Measurements from ENCODE around the gene ENAH.

ENAH gene

DNA sequence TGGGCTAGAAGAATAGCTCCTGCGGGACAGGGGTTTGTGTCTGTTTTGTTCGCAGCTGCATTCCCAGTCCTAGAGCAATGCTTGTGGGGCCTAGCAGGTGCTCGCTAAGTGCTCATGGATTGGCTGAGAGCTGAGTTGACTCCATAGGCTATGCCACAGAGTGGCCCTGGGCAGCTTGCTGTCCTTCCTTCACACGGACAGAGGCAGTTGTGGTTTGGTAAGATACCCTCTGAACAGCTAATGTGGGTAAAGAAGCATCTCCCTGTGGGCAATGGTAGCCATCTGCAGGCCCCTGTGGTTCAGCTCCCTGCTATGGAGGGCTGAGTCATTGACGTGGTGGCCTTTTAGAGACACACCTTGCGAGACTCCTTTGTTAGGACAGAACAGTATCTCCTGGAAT is 201.6 kb downstream of the ENAH start:
- Histone ChIP-seq H4K20me1 (ENCODE audit: insufficient read depth) (no peaks in the 10 kb centered on the region), H3K4me1 (ENCODE audit: low read depth, poor library complexity, severe bottlenecking) (no peaks in the 10 kb centered on the region), H3K27ac (no peak overlapping the region), H3K9ac (no peak overlapping the region), H3K4me2 (no peak overlapping the region), H3K79me2 (ENCODE audit: insufficient read depth, low read depth) (no peaks in the 10 kb centered on the region), H2AFZ (ENCODE audit: low read depth) (no peak overlapping the region), H3K36me3 (ENCODE audit: insufficient read depth) (no peaks in the 10 kb centered on the region), H3K27me3 (ENCODE audit: insufficient read depth, low read depth) (no peaks in the 10 kb centered on the region), H3K4me3 (IDR thresholded peaks at IDR 0.05; ENCODE audit: insufficient read depth, low read depth, low read length) (no peak overlapping the region)
- TF ChIP-seq, protein P1, sequence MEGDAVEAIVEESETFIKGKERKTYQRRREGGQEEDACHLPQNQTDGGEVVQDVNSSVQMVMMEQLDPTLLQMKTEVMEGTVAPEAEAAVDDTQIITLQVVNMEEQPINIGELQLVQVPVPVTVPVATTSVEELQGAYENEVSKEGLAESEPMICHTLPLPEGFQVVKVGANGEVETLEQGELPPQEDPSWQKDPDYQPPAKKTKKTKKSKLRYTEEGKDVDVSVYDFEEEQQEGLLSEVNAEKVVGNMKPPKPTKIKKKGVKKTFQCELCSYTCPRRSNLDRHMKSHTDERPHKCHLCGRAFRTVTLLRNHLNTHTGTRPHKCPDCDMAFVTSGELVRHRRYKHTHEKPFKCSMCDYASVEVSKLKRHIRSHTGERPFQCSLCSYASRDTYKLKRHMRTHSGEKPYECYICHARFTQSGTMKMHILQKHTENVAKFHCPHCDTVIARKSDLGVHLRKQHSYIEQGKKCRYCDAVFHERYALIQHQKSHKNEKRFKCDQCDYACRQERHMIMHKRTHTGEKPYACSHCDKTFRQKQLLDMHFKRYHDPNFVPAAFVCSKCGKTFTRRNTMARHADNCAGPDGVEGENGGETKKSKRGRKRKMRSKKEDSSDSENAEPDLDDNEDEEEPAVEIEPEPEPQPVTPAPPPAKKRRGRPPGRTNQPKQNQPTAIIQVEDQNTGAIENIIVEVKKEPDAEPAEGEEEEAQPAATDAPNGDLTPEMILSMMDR (conservative IDR thresholded peaks at IDR 0.05; ENCODE audit: low read depth, low read length): no peak

DNA sequence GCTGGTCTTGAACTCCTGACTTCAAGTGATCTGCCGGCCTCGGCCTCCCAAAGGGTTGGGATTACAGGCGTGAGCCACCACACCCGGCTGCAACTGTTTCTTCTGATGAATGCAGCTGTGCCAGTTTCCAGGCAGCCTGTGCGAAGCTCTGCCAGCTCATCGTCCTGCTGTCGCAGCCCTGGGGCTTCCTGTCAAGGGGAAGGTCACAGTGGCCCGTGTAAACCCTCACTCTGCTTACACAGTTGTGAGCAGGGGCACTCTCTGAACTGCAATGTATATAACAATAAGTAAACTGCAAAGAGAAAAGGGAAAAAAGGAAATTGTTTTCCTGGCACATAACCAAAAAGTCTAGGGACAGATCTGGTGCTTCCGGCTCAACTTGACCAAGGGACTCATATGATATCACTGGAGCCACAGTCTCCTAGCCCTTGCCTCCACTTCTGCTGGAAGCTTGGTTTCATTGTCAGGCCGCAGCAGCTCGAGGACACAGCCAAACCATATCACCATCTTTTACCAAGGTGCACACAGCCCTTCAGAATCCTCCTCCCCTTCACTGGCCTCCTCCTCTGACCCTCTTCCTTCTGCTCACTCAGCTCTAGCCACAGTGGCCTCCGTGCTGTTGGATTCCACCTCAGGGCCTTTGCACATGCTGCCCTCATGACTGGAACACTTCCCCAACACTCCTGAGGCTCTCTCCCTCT is 202.3 kb downstream of the ENAH start:
- H4K20me1 ChIP-seq (ENCODE audit: insufficient read depth): no peaks in the 10 kb centered on the region
- H3K36me3 ChIP-seq (ENCODE audit: insufficient read depth): no peaks in the 10 kb centered on the region

DNA sequence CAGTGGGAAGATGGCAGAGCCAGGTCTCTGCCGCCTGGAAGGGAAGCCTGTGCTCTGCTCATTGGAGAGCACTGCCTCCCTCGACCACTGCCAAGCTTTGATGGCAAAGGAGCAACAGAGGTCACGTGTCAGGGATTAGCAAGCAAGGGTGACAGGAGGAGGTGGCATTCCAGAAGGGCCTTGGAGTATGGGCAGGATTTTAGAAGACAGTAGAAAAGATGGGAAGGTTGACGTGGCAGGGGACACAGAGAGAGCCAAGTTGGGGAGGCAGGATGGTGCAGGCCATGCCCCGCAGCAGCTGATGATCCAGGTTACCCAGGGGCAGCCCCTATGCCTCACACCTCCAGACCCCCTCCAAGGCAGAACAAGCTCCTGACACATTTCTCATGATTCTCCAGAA is 203.1 kb downstream of the ENAH start:
- Histone ChIP-seq H3K4me3 (IDR thresholded peaks at IDR 0.05; ENCODE audit: insufficient read depth, low read depth, low read length) (no peak overlapping the region), H3K27ac (no peak overlapping the region), H3K27me3 (ENCODE audit: insufficient read depth, low read depth) (no peaks in the 10 kb centered on the region), H3K36me3 (ENCODE audit: insufficient read depth) (no peaks in the 10 kb centered on the region), H3K79me2 (ENCODE audit: insufficient read depth, low read depth) (no peaks in the 10 kb centered on the region), H3K4me2 (no peak overlapping the region), H2AFZ (ENCODE audit: low read depth) (no peak overlapping the region), H3K9ac (no peak overlapping the region), H4K20me1 (ENCODE audit: insufficient read depth) (no peaks in the 10 kb centered on the region), H3K4me1 (ENCODE audit: low read depth, poor library complexity, severe bottlenecking) (peaks cover 7% of the 10 kb centered on the region)
- TF ChIP-seq, protein P1 (conservative IDR thresholded peaks at IDR 0.05; ENCODE audit: low read depth, low read length): no peak

More for the DNA sequence above, 202.3 kb downstream of the ENAH start:
- H3K4me3 ChIP-seq (IDR thresholded peaks at IDR 0.05; ENCODE audit: insufficient read depth, low read depth, low read length): no peak overlapping the region
- TF ChIP-seq, protein P1 (conservative IDR thresholded peaks at IDR 0.05; ENCODE audit: low read depth, low read length): no peak
- no peaks in the 10 kb centered on the region for H3K79me2 ChIP-seq (ENCODE audit: insufficient read depth, low read depth)
- no peak overlapping the region for H3K9ac ChIP-seq
- H3K27me3 ChIP-seq (ENCODE audit: insufficient read depth, low read depth): no peaks in the 10 kb centered on the region
- no peak overlapping the region for H3K27ac ChIP-seq
- H2AFZ ChIP-seq (ENCODE audit: low read depth): no peak overlapping the region
- H3K4me1 ChIP-seq (ENCODE audit: low read depth, poor library complexity, severe bottlenecking): no peaks in the 10 kb centered on the region
- H3K4me2 ChIP-seq: no peak overlapping the region

DNA sequence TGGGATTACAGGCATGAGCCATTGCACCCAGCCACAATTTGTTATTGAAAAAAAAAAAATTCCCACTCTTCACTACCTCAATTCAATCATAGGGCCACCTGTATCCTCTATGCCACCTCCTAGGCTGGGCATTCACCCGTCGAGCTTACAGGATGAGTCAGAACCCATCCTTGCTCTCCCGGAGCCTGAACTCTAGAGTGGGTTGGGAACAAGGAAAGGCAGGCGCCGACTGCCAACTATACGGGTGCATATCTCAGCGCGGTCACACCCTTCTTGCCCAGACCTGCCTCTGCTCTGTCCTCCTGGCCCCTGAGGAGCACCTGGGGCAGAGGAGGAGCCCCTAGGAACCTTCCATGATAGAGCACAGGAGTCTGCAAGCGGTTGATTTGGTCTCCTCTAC is 203.7 kb downstream of the ENAH start:
- H3K27ac ChIP-seq: no peak overlapping the region
- no peak overlapping the region for H3K4me2 ChIP-seq
- H2AFZ ChIP-seq (ENCODE audit: low read depth): no peak overlapping the region
- no peak overlapping the region for H3K4me3 ChIP-seq (IDR thresholded peaks at IDR 0.05; ENCODE audit: insufficient read depth, low read depth, low read length)
- TF ChIP-seq, protein P1 (conservative IDR thresholded peaks at IDR 0.05; ENCODE audit: low read depth, low read length): no peak
- H4K20me1 ChIP-seq (ENCODE audit: insufficient read depth): no peaks in the 10 kb centered on the region
- no peak overlapping the region for H3K9ac ChIP-seq
- H3K36me3 ChIP-seq (ENCODE audit: insufficient read depth): no peaks in the 10 kb centered on the region
- H3K27me3 ChIP-seq (ENCODE audit: insufficient read depth, low read depth): no peaks in the 10 kb centered on the region
- H3K79me2 ChIP-seq (ENCODE audit: insufficient read depth, low read depth): no peaks in the 10 kb centered on the region
- H3K4me1 ChIP-seq (ENCODE audit: low read depth, poor library complexity, severe bottlenecking): peaks cover 9% of the 10 kb centered on the region

All from KMS-11 (cell line).